HG03039 (cell line): Measurements from ENCODE around the gene VPS8.
"Not testable (repeated sequence)": the region's sequence is repeated elsewhere in the genome, so short reads cannot be mapped to it uniquely, and the experiment has no call there.

Source experiments
- ATAC-seq: cut with Tn5 transposase; IDR thresholded peaks from one replicate; pipeline ENCODE4 v1.9.1; 2021; ENCODE audit warnings: mild to moderate bottlenecking, moderate library complexity; ENCODE audit not compliant: unreplicated experiment

Gene VPS8

GRCh38 chr3:184965639-184966430 lies 153.9 kb downstream of the VPS8 start:
- no peak for ATAC-seq

GRCh38 chr3:184968115-184968514 lies 156.1 kb downstream of the VPS8 start:
- ATAC-seq, result no peak

GRCh38 chr3:184970186-184970585 lies 158.2 kb downstream of the VPS8 start:
- ATAC-seq, result no peak

GRCh38 chr3:184977796-184978195 lies 165.8 kb downstream of the VPS8 start:
- ATAC-seq, result no peak

GRCh38 chr3:184981071-184981470 lies 169.1 kb downstream of the VPS8 start:
- no peak for ATAC-seq

- no peak for ATAC-seq
These were observed 170.1 kb downstream of the VPS8 start for GRCh38 chr3:184982076-184982475.

DNA sequence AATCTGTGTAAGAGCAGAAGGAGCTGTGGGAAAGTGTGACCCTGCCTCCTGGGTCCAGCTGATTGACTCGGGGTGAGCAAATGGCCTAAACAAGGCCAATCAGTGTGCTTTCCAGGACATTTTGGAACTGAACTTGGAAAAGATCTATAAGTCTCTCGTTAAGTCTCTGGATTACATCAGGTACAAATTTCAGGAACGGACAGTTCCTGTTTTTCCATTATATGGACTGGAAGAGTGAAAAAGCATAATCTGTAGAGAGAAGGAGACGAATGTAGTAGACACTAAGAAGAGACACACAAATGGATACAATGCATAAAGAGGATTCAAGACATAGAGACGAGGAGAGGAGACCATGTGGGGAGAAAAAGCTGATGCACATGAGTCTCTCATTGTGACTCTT lies 173.6 kb downstream of the VPS8 start:
- no peak for ATAC-seq

- ATAC-seq, result no peak
These were observed 174.5 kb downstream of the VPS8 start for GRCh38 chr3:184986366-184986889.

GRCh38 chr3:184993394-184993793 lies 181.4 kb downstream of the VPS8 start:
- ATAC-seq, result no peak

- not testable (repeated sequence) for ATAC-seq
These were observed 191.9 kb downstream of the VPS8 start for GRCh38 chr3:185003876-185004275.

DNA sequence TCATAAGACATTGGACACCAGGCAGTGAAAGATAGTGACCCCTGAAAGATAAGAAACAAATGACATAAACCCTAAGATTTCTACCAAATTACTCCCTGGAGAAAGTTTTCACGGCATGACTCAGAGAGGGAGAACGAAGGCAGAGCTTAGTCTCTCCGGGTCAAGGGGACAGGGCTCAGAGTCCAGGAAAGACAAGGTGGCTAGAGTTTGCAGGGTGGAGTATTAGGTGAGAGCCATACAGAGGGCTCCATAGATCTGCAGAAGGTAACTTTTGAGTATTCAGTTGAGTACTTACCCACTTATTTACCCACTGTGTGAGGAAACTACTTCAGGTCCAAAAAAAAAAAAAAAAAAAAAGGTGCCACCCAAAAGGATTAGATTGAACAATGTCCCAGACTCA lies 197.7 kb downstream of the VPS8 start:
- ATAC-seq, result no peak

DNA sequence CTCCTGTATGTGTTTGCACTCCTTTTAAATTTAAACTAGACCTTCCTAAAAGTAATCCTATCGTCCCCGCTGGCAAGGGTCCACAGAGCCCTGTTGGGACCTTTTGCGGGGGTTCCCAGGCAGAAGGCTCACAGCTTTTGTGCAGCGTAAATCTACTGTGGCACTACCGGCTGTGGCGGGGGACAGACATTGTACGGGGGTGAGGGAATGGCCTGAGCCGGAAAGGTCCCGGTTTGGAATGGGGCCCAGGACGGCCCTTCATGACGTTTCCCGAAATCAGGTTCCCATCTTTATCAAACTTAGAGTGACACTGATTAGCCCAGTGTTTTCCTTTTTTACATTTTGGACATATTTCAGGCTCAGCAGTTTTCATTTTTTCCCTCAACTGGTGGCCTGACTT lies 205.6 kb downstream of the VPS8 start:
- ATAC-seq, result not testable (repeated sequence)

DNA sequence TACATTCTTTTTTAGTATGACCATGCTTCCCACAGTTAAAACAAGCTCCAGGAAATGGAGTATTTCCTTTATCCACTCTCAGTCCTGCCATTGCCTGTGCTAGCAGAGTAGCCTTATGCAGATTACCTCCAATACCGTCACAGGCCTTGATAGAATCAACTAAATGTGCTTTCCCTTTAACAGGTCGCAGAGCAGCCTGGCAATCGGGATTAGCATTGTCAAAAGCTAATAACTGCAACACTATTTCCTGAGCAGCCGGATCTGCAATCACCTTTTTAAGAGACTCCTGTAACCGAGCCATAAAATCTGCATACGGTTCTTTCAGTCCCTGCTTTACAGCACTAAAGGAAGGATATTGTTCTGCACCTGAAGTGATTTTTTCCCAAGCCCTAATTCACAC lies 206.0 kb downstream of the VPS8 start:
- not testable (repeated sequence) for ATAC-seq

- ATAC-seq, result no peak
These were observed 209.3 kb downstream of the VPS8 start for GRCh38 chr3:185021256-185021655.

DNA sequence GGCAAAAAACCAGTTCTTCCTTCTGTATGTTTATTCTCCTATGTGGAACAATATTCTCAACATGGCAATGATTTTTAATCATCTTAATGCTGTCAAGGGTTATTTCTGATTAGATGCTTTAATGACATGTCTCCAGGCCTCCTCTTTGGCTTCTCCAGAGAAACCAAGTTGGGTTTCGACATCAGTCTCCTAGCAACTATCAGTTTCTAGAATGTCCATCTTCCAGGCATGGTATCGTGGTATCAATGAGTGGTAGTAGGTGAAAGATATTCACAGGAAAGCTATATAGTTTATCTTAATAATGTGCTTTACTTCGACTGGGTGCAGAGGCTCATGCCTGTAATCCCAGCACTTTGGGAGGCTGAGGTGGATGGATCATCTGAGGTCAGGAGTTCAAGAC lies 212.4 kb downstream of the VPS8 start:
- no peak for ATAC-seq

GRCh38 chr3:185024966-185025365 lies 213.0 kb downstream of the VPS8 start:
- no peak for ATAC-seq

DNA sequence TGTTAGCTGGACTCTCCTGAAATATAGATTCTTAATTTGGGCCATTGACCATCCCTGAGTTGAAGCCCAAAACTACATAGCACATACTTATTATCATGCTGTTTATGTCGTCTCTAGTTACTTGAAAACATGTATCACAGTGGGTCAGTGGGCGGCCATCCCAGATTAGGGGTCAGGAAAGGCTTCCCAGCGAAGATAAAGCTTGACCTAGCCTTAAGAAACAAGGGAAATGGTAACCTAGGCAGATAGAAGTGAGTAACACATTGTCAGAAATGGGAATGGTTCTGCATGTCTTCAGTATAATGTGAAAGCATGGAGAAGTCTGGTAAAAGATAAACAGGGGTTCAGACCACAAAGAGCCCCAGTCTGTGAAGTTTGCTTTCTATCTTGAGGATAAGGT lies 216.2 kb downstream of the VPS8 start:
- ATAC-seq, result no peak

DNA sequence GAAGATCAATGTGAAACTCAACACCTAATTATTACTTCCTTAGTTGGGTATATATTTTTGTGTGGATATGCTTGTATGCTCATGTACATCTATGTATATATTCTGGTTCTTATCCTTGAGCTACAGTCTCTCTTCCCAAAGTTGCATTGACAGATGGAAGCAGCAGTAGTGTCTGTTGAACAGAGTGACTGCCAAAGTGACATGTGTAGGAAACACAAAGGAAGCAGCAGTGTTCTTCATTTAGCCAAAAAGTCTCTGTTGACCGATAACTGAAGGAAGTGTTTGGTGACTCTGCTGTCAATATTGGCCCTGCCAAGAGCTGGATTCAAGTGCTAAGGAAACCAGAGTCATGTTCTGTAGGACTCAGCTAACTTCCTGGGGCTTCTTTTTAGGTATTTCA lies 217.1 kb downstream of the VPS8 start:
- ATAC-seq, result no peak

- no peak for ATAC-seq
These were observed 218.4 kb downstream of the VPS8 start for GRCh38 chr3:185030399-185030798.

DNA sequence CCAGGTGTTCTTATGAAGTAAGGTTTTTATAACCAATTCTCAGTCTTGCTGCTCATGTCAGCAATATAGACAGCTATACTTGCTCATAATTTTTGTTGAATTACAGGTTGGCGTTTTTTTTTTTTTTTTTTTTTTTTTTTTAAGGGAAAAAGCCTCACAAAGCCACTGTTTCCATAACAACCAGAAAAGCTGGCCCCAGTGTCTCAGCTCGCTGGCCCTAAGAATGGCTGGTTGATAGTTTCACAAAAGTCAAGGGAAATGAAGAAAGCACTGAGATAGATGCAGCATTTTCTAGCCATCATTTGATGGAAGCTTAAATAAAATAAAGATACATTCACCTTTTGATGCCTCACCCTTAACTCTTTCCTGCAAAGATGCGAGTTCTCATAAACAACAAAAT lies 219.0 kb downstream of the VPS8 start:
- ATAC-seq, result no peak

- ATAC-seq, result no peak
These were observed 225.8 kb downstream of the VPS8 start for GRCh38 chr3:185037801-185038200.

DNA sequence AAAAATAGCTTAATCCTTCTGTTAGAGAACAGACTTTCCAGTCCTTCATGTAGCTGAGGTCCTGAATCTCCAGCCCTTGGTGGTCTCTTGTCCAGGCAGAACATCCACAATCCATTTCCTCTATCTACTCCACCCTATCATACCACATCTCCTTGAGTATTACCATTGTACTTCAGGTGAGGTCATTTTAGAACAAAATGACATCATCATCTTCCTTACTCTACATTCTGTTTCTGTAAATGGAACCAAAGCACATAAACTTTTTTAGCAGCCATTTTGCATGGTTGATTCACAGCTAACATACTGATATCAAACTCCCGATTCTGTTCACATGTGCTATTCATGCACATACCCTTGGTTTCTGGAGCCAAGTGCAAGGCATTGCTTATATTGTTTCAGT lies 228.5 kb downstream of the VPS8 start:
- no peak for ATAC-seq

GRCh38 chr3:185041540-185041939 lies 229.6 kb downstream of the VPS8 start:
- no peak for ATAC-seq
